VCaP (cell line): Measurements from ENCODE around the gene ADD1.

Source experiments
- H3K27ac ChIP-seq: fragments of 450-650 bp; 2 replicates; pipeline ENCODE4 v1.5.1; 2017
- CTCF ChIP-seq: fragments of 450-650 bp; conservative IDR thresholded peaks from 2 replicates; pipeline ENCODE4 v1.5.1; 2017; ENCODE audit warnings: mild to moderate bottlenecking, moderate library complexity

The ADD1 gene

GRCh38 chr4:2977211-2978088 is 133.8 kb downstream of the ADD1 start:
- no peak for TF ChIP-seq CTCF
- peak overlapping the region; percentile 74 for H3K27ac ChIP-seq
